PFSK-1 (cell line): ENCODE measurements around the gene SSUH2.

Source experiments
- FOXP2 ChIP-seq: optimal IDR thresholded peaks from 2 replicates; pipeline ENCODE3; 2011; ENCODE audit warnings: borderline replicate concordance, control low read depth, inconsistent platforms; ENCODE audit not compliant: insufficient read depth; ENCODE audit errors: extremely low read length, extremely low read depth
- POLR2AphosphoS5 ChIP-seq: IDR thresholded peaks from 2 replicates; pipeline ENCODE4 v1.6.1; 2012; ENCODE audit warnings: low read depth, mild to moderate bottlenecking, control low read depth, low read length, moderate library complexity
- REST ChIP-seq, 2 experiments: IDR thresholded peaks; 2 replicates each; pipeline versions ENCODE4 v1.6.1 to v1.8.0; 2011 to 2012; ENCODE audit warnings: low read depth in 2 of 2, low read length in 2 of 2, control low read depth in 1 of 2, inconsistent platforms in 1 of 2, mild to moderate bottlenecking in 1 of 2, moderate library complexity in 1 of 2; ENCODE audit not compliant: insufficient read depth in 1 of 2
- TAF1 ChIP-seq: IDR thresholded peaks from 2 replicates; pipeline ENCODE4 v1.6.1; 2012; ENCODE audit warnings: low read length, control low read depth, borderline replicate concordance; ENCODE audit not compliant: insufficient read depth

GRCh38 chr3:8635631-8636030 is 9.0 kb downstream of the SSUH2 start:
- TF ChIP-seq REST (IDR thresholded peaks at IDR 0.05; ENCODE audit: insufficient read depth in 1 of 2, low read depth in 2 of 2, low read length in 2 of 2): no peak
- no peak for TF ChIP-seq FOXP2
- TF ChIP-seq TAF1: no peak
- TF ChIP-seq POLR2AphosphoS5: no peak
